SK-N-SH (cell line): ENCODE data around the gene RPS6KA1.

Experiments used
- CHD2 ChIP-seq: fragments of 150-350 bp; IDR thresholded peaks from 2 replicates; pipeline ENCODE4 v1.6.1; 2018; ENCODE audit warnings: low read length; ENCODE audit not compliant: partially characterized antibody
- EP300 ChIP-seq, 2 experiments: IDR thresholded peaks; 2 replicates each; pipeline versions ENCODE4 v1.4.0 to v1.6.1; 2012; ENCODE audit warnings: borderline replicate concordance in 1 of 2, low read depth in 1 of 2, low read length in 1 of 2
- JUND ChIP-seq: IDR thresholded peaks from 2 replicates; pipeline ENCODE4 v1.4.0; 2012
- MXI1 ChIP-seq: IDR thresholded peaks from 2 replicates; pipeline ENCODE4 v1.6.1; 2012; ENCODE audit warnings: mild to moderate bottlenecking, low read depth, low read length, improper control_type of control experiment
- NRF1 ChIP-seq: IDR thresholded peaks from 2 replicates; pipeline ENCODE4 v1.6.1; 2012; ENCODE audit warnings: low read depth, mild to moderate bottlenecking, low read length
- POLR2AphosphoS5 ChIP-seq: IDR thresholded peaks from 2 replicates; pipeline ENCODE4 v1.6.1; 2012; ENCODE audit warnings: low read depth, low read length
- RCOR1 ChIP-seq: fragments of 150-350 bp; IDR thresholded peaks from 2 replicates; pipeline ENCODE4 v1.6.1; 2017; ENCODE audit warnings: antibody characterized with exemption, low read length
- SIN3A ChIP-seq: IDR thresholded peaks from 2 replicates; pipeline ENCODE4 v1.6.1; 2012; ENCODE audit warnings: low read depth, mild to moderate bottlenecking, low read length, moderate library complexity, borderline replicate concordance
- TAF1 ChIP-seq: IDR thresholded peaks from 2 replicates; pipeline ENCODE4 v1.6.1; 2012; ENCODE audit warnings: low read depth, mild to moderate bottlenecking, low read length, moderate library complexity, borderline replicate concordance
- TF ChIP-seq, protein P1 (sequence below): fragments of 200-600 bp; sonication (generic); IDR thresholded peaks from 2 replicates; pipeline ENCODE4 v1.6.1; 2017; ENCODE audit warnings: antibody characterized with exemption, mild to moderate bottlenecking, moderate library complexity
- TF ChIP-seq, protein P2 (sequence below): IDR thresholded peaks from 2 replicates; pipeline ENCODE4 v1.4.0; 2012; ENCODE audit warnings: low read depth

- TF ChIP-seq, protein P1, sequence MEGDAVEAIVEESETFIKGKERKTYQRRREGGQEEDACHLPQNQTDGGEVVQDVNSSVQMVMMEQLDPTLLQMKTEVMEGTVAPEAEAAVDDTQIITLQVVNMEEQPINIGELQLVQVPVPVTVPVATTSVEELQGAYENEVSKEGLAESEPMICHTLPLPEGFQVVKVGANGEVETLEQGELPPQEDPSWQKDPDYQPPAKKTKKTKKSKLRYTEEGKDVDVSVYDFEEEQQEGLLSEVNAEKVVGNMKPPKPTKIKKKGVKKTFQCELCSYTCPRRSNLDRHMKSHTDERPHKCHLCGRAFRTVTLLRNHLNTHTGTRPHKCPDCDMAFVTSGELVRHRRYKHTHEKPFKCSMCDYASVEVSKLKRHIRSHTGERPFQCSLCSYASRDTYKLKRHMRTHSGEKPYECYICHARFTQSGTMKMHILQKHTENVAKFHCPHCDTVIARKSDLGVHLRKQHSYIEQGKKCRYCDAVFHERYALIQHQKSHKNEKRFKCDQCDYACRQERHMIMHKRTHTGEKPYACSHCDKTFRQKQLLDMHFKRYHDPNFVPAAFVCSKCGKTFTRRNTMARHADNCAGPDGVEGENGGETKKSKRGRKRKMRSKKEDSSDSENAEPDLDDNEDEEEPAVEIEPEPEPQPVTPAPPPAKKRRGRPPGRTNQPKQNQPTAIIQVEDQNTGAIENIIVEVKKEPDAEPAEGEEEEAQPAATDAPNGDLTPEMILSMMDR: no peak
- TF ChIP-seq TAF1: no peak
- TF ChIP-seq JUND: no peak
- TF ChIP-seq POLR2AphosphoS5: no peak
- no peak for TF ChIP-seq EP300 (IDR thresholded peaks at IDR 0.05; ENCODE audit: borderline replicate concordance in 1 of 2, low read depth in 1 of 2, low read length in 1 of 2)
- TF ChIP-seq NRF1: no peak
- no peak for TF ChIP-seq SIN3A
- TF ChIP-seq RCOR1: no peak
- TF ChIP-seq, protein P2, sequence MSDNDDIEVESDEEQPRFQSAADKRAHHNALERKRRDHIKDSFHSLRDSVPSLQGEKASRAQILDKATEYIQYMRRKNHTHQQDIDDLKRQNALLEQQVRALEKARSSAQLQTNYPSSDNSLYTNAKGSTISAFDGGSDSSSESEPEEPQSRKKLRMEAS: no peak
- no peak for TF ChIP-seq CHD2
- no peak for TF ChIP-seq MXI1
These were observed 7.0 kb downstream of the RPS6KA1 start for GRCh38 chr1:26536521-26536920.
